Stimulated activated CD4-positive, alpha-beta T cell treated with anti-CD3 and anti-CD28 coated beads, Interleukin-1b, Interleukin-23, amount 100 ng/mL, for 48 hours (primary cell): ENCODE data around the gene TSHZ2.
A peak's percentile ranks its signal among the peaks of the same experiment; 100 is the strongest.

Source experiments
- DNase-seq: peaks from one replicate; pipeline ENCODE4 v3.0.0-alpha.2; 2020

Gene TSHZ2

GRCh38 chr20:53068241-53068640, 96.1 kb downstream of the TSHZ2 start:
- DNase-seq = no peak

GRCh38 chr20:53069132-53069531, 97.0 kb downstream of the TSHZ2 start:
- no peak for DNase-seq

- DNase-seq = no peak
These were observed 98.1 kb downstream of the TSHZ2 start for GRCh38 chr20:53070224-53070623.

GRCh38 chr20:53070706-53071392, 98.7 kb downstream of the TSHZ2 start:
- peak; percentile 46 for DNase-seq

GRCh38 chr20:53071833-53072232, 99.7 kb downstream of the TSHZ2 start:
- DNase-seq = peak; percentile 39

- DNase-seq = no peak
These were observed 100.9 kb downstream of the TSHZ2 start for GRCh38 chr20:53072923-53073579.

- DNase-seq = no peak
These were observed 101.7 kb downstream of the TSHZ2 start for GRCh38 chr20:53073636-53074415.

GRCh38 chr20:53074811-53075314, 102.7 kb downstream of the TSHZ2 start:
- DNase-seq = no peak

- no peak for DNase-seq
These were observed 104.5 kb downstream of the TSHZ2 start for GRCh38 chr20:53076668-53077067.

GRCh38 chr20:53077373-53078205, 105.4 kb downstream of the TSHZ2 start:
- DNase-seq = peak; percentile 54

GRCh38 chr20:53078761-53079160, 106.6 kb downstream of the TSHZ2 start:
- no peak for DNase-seq

GRCh38 chr20:53079261-53079691, 107.1 kb downstream of the TSHZ2 start:
- DNase-seq = no peak

GRCh38 chr20:53079828-53080686, 107.9 kb downstream of the TSHZ2 start:
- no peak for DNase-seq

- no peak for DNase-seq
These were observed 108.5 kb downstream of the TSHZ2 start for GRCh38 chr20:53080687-53080962.

- peak; percentile 43 for DNase-seq
These were observed 109.1 kb downstream of the TSHZ2 start for GRCh38 chr20:53080969-53081871.

- no peak for DNase-seq
These were observed 110.0 kb downstream of the TSHZ2 start for GRCh38 chr20:53081916-53082863.

- DNase-seq = no peak
These were observed 111.3 kb downstream of the TSHZ2 start for GRCh38 chr20:53083411-53083810.

GRCh38 chr20:53084408-53084997, 112.3 kb downstream of the TSHZ2 start:
- DNase-seq = no peak

- DNase-seq = no peak
These were observed 113.6 kb downstream of the TSHZ2 start for GRCh38 chr20:53085720-53086119.
